ENCODE data around the gene PIP5K1C. TPM values are rescaled to one million over a fixed set of nuclear protein-coding genes. Genes with fewer than 3 reads are reported as not detected.

PIP5K1C gene
- total and polyA plus RNA-seq, 9 donors, result 8.4 to 30.0 (median 23.9) TPM

DNA sequence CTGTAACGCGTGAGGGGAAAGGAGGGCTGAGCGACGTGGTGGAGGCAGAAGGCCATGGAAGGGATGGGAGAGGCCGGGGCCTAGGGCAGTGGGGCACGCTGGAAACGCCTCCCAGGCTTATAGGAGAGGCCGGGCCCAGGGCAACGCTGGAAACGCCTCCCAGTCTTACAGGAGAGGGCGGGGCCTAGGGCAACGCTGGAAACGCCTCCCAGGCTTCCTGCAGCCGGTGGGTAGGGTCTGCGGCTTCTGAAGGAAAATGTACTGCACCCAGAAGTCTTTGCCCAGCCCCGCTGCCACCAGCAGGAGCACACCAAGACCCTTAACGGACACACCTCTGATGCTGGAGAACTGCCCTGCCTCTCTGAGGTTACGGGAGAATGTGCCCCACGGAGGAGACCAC is 82.8 kb downstream of the PIP5K1C start:
- H3K27me3 ChIP-seq (ENCODE audit: control insufficient read depth, insufficient read depth, low read length), result no peaks in the 10 kb centered on the region
- 55% methylated on average over 17 of the region's 19 CpGs for WGBS (ENCODE audit: insufficient coverage)
- DNase-seq, result no peak
- H3K36me3 ChIP-seq (ENCODE audit: control insufficient read depth, insufficient read depth, low read length), result peaks cover 55% of the 10 kb centered on the region
- no peaks in the 10 kb centered on the region for H3K9me3 ChIP-seq (replicated peaks; ENCODE audit: control insufficient read depth, low read depth, low read length)
- H3K4me1 ChIP-seq (ENCODE audit: control insufficient read depth, insufficient read depth, low read length), result peaks cover 7% of the 10 kb centered on the region
- H3K27ac ChIP-seq (ENCODE audit: low read length), result peak overlapping the region; percentile 53
- H3K4me3 ChIP-seq (ENCODE audit: low read length), result no peak overlapping the region

- Histone ChIP-seq H3K36me3 (ENCODE audit: control insufficient read depth, insufficient read depth, low read length) (peaks cover 54% of the 10 kb centered on the region), H3K4me1 (ENCODE audit: control insufficient read depth, insufficient read depth, low read length) (peaks cover 7% of the 10 kb centered on the region), H3K27ac (ENCODE audit: low read length) (no peak overlapping the region), H3K9me3 (replicated peaks; ENCODE audit: control insufficient read depth, low read depth, low read length) (no peaks in the 10 kb centered on the region), H3K27me3 (ENCODE audit: control insufficient read depth, insufficient read depth, low read length) (no peaks in the 10 kb centered on the region), H3K4me3 (ENCODE audit: low read length) (no peak overlapping the region)
- 89% methylated on average over 26 of the region's 26 CpGs for WGBS (ENCODE audit: insufficient coverage)
- DNase-seq, result no peak
Measured at GRCh38 chr19:3615524-3616135, 84.6 kb downstream of the PIP5K1C start.

DNA sequence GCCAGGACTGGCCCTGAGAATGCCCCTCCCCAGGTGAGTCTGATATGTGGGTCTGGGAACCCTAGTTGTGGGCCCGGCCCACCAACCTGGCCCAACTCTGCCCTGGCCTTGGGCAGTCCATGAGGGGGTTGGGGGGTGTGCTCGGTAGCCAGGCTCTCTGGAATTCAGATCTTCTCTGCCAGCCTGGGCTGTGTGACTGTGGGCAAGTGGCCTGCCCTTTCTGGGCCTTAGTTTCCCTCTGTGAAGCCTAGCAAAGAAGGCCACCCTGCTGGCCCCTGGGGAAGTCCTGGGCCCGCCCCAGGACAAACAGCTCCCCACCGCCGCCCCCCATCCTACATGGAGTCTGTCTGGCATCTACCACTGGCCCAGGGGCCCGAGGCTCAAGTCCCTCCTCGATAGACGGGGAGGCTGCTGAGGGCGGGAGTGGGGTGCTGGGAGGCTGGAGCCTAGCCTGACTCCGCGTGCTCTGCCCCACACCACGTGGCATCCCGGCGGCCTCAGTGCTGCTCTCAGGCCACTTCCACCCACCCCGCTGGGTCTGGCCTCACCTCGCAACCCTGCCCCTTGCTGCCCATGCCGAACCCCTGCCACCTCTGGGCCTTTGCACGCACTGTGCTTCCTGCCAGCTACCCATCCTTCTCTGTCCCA is 85.3 kb downstream of the PIP5K1C start:
- WGBS (ENCODE audit: insufficient coverage), result 93% methylated on average over 16 of the region's 18 CpGs
- Histone ChIP-seq H3K36me3 (ENCODE audit: control insufficient read depth, insufficient read depth, low read length) (peaks cover 52% of the 10 kb centered on the region), H3K9me3 (replicated peaks; ENCODE audit: control insufficient read depth, low read depth, low read length) (no peaks in the 10 kb centered on the region), H3K27me3 (ENCODE audit: control insufficient read depth, insufficient read depth, low read length) (no peaks in the 10 kb centered on the region), H3K4me3 (ENCODE audit: low read length) (no peak overlapping the region), H3K27ac (ENCODE audit: low read length) (no peak overlapping the region), H3K4me1 (ENCODE audit: control insufficient read depth, insufficient read depth, low read length) (peaks cover 10% of the 10 kb centered on the region)
- DNase-seq, result no peak

- no peaks in the 10 kb centered on the region for H3K27me3 ChIP-seq (ENCODE audit: control insufficient read depth, insufficient read depth, low read length)
- no peaks in the 10 kb centered on the region for H3K9me3 ChIP-seq (replicated peaks; ENCODE audit: control insufficient read depth, low read depth, low read length)
- H3K27ac ChIP-seq (ENCODE audit: low read length), result no peak overlapping the region
- DNase-seq, result no peak
- H3K4me3 ChIP-seq (ENCODE audit: low read length), result no peak overlapping the region
- H3K4me1 ChIP-seq (ENCODE audit: control insufficient read depth, insufficient read depth, low read length), result peaks cover 15% of the 10 kb centered on the region
- peaks cover 42% of the 10 kb centered on the region for H3K36me3 ChIP-seq (ENCODE audit: control insufficient read depth, insufficient read depth, low read length)
- 91% methylated on average over 24 of the region's 39 CpGs for WGBS (ENCODE audit: insufficient coverage)
Measured at GRCh38 chr19:3613818-3614661, 86.2 kb downstream of the PIP5K1C start.

- H3K9me3 ChIP-seq (replicated peaks; ENCODE audit: control insufficient read depth, low read depth, low read length), result no peaks in the 10 kb centered on the region
- H3K27ac ChIP-seq (ENCODE audit: low read length), result no peak overlapping the region
- no peak for DNase-seq
- H3K4me3 ChIP-seq (ENCODE audit: low read length), result no peak overlapping the region
- peaks cover 41% of the 10 kb centered on the region for H3K36me3 ChIP-seq (ENCODE audit: control insufficient read depth, insufficient read depth, low read length)
- 73% methylated on average over 76 of the region's 79 CpGs for WGBS (ENCODE audit: insufficient coverage)
- H3K27me3 ChIP-seq (ENCODE audit: control insufficient read depth, insufficient read depth, low read length), result peaks cover 3% of the 10 kb centered on the region
- peaks cover 18% of the 10 kb centered on the region for H3K4me1 ChIP-seq (ENCODE audit: control insufficient read depth, insufficient read depth, low read length)
Measured at GRCh38 chr19:3612901-3613741, 87.1 kb downstream of the PIP5K1C start.

GRCh38 chr19:3612330-3612729 is 87.9 kb downstream of the PIP5K1C start:
- H3K9me3 ChIP-seq (replicated peaks; ENCODE audit: control insufficient read depth, low read depth, low read length), result no peaks in the 10 kb centered on the region
- DNase-seq, result no peak
- no peak overlapping the region for H3K4me3 ChIP-seq (ENCODE audit: low read length)
- H3K27ac ChIP-seq (ENCODE audit: low read length), result no peak overlapping the region
- H3K4me1 ChIP-seq (ENCODE audit: control insufficient read depth, insufficient read depth, low read length), result peaks cover 25% of the 10 kb centered on the region
- peaks cover 36% of the 10 kb centered on the region for H3K36me3 ChIP-seq (ENCODE audit: control insufficient read depth, insufficient read depth, low read length)
- H3K27me3 ChIP-seq (ENCODE audit: control insufficient read depth, insufficient read depth, low read length), result peaks cover 11% of the 10 kb centered on the region
- WGBS (ENCODE audit: insufficient coverage), result 95% methylated on average over 32 of the region's 33 CpGs

- WGBS (ENCODE audit: insufficient coverage), result 92% methylated on average over 36 of the region's 36 CpGs
- H3K27me3 ChIP-seq (ENCODE audit: control insufficient read depth, insufficient read depth, low read length), result peaks cover 16% of the 10 kb centered on the region
- no peak overlapping the region for H3K27ac ChIP-seq (ENCODE audit: low read length)
- H3K9me3 ChIP-seq (replicated peaks; ENCODE audit: control insufficient read depth, low read depth, low read length), result no peaks in the 10 kb centered on the region
- H3K36me3 ChIP-seq (ENCODE audit: control insufficient read depth, insufficient read depth, low read length), result peaks cover 36% of the 10 kb centered on the region
- peaks cover 29% of the 10 kb centered on the region for H3K4me1 ChIP-seq (ENCODE audit: control insufficient read depth, insufficient read depth, low read length)
- no peak overlapping the region for H3K4me3 ChIP-seq (ENCODE audit: low read length)
- DNase-seq, result no peak
Measured at GRCh38 chr19:3611841-3612240, 88.4 kb downstream of the PIP5K1C start.

GRCh38 chr19:3610745-3611717 is 89.2 kb downstream of the PIP5K1C start:
- Histone ChIP-seq H3K27ac (ENCODE audit: low read length) (no peak overlapping the region), H3K27me3 (ENCODE audit: control insufficient read depth, insufficient read depth, low read length) (peaks cover 23% of the 10 kb centered on the region), H3K4me1 (ENCODE audit: control insufficient read depth, insufficient read depth, low read length) (peaks cover 35% of the 10 kb centered on the region), H3K36me3 (ENCODE audit: control insufficient read depth, insufficient read depth, low read length) (peaks cover 36% of the 10 kb centered on the region), H3K9me3 (replicated peaks; ENCODE audit: control insufficient read depth, low read depth, low read length) (no peaks in the 10 kb centered on the region), H3K4me3 (ENCODE audit: low read length) (no peak overlapping the region)
- no peak for DNase-seq
- WGBS (ENCODE audit: insufficient coverage), result 75% methylated on average over 27 of the region's 41 CpGs
